HG03558 (cell line): Measurements from ENCODE around the gene BAZ2B.
A peak's percentile ranks its signal among the peaks of the same experiment; 100 is the strongest.
"Not testable (repeated sequence)": the region's sequence is repeated elsewhere in the genome, so short reads cannot be mapped to it uniquely, and the experiment has no call there.

Source experiments
- ATAC-seq: cut with Tn5 transposase; IDR thresholded peaks from one replicate; pipeline ENCODE4 v1.9.1; 2021; ENCODE audit warnings: moderate number of reproducible peaks; ENCODE audit not compliant: unreplicated experiment; ENCODE audit errors: extremely low read depth

BAZ2B gene

DNA sequence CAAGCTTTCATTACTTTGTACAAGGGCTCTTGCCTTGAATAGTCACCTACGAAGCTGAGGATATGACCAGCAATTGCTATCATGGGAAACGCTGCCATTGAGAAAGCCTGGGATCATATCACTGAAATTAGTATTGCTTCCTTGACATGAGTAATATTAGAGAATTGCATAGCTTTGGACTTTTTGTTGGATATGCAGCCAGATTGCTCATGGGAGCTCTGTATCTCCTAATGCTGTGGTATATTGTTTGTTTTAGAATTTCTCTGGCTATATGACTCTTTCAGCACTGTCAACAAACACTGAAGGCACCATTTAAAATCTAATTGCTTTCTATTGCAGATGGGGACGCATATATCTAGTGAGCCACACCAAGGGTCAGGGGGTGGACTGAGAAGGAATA, 249.8 kb downstream of the BAZ2B start:
- ATAC-seq: no peak

DNA sequence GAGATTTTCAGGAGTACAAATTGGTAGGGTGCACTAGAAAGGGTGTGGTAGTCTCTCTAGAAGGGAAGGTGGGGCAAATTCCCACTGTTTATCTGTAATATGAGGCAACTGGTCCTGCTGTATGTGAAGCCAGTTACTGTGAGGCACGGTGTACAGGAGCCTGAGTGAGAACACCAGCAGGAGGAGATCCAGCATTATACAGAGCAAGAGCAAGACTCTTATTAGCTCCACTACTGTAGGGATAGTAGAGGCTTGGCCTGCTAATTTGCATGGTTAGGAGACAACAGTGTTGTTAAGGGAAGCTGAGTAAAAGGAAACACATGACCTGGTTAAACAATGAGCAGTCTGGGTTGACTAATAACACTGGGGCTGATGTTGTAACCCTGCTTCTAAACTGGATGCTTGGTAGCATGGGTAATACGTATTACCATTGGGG, 253.5 kb downstream of the BAZ2B start:
- no peak for ATAC-seq

DNA sequence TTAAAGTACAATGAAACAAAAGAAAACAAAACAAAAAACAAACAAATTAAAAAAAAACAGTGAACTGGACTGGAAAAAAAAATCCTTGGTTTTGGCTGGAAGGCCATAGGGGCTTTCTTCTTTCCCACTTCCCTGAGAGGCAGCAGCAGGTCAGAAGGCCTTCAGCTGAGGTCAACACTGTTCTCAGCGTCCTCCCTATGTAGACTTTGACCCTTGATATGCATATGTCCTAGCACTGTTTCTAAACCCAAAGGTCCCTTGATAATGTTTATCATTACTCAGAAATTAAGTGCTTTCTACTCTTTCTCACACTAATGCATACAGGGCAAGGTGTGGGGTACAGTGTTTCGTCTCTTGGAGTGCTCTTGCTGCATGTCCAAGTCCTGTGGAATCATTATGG, 254.3 kb downstream of the BAZ2B start:
- ATAC-seq: no peak

DNA sequence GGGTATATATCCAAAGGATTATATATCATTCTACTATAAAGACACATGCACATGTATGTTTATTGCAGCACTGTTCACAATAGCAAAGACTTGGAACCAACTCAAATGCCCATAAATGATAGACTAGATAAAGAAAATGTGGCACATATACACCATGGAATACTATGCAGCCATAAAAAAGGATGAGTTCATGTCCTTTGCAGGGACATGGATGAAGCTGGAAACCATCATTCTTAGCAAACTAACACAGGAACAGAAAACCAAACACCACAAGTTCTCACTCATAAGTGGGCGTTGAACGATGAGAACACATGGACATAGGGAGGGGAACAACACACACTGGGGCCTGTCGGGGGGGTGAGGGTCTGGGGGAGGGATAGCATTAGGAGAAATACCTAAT, 254.7 kb downstream of the BAZ2B start:
- not testable (repeated sequence) for ATAC-seq

- ATAC-seq: no peak
Measured at GRCh38 chr2:159356053-159356554, 260.2 kb downstream of the BAZ2B start.

DNA sequence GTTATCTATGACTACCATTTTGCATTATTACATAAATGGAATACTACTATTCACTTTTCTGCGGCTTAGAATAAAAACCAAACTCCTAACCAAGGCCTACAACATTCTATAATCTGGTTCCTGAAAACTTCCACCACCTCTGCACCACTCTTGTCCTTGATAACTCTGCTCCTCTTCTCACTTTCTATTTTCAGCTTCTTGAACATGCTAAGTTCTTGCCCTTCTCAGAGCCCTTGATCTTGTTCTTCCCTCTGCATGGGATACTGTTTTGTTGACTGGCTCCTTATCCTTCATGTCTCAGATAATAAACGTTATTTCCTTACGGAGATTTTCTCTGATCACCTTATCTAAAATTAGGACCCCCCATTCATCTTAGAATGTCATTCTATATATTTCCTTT, 264.4 kb downstream of the BAZ2B start:
- no peak for ATAC-seq

DNA sequence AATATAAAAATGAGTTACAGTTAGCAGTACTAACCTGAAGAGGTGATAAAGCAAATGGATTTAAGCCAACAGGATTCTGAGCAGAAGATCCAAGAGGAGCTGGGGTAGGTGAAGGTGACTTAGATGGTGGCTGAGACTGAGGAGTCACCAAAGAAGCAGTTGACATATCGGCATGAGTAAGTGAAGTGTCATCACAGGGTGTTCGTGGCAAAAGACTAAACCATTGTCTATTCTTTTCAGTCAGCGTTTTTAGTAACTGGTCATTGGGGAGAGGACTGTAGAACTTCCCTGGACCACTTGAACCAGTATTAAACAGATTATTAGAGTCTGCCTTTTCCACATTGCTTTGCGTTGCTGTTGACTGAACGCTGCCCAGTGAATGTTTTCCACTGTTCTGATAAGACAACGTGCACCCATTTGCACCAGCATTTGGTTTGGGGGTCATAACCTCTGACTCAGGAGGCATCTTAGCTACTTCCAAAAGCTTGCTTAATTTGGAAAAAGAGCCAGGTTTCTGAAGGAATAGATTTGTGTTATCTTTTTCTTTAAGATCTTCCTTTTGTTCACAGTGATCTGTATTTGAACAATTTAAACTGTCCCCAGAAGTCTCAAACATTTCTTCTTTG, 266.6 kb downstream of the BAZ2B start:
- ATAC-seq: no peak

DNA sequence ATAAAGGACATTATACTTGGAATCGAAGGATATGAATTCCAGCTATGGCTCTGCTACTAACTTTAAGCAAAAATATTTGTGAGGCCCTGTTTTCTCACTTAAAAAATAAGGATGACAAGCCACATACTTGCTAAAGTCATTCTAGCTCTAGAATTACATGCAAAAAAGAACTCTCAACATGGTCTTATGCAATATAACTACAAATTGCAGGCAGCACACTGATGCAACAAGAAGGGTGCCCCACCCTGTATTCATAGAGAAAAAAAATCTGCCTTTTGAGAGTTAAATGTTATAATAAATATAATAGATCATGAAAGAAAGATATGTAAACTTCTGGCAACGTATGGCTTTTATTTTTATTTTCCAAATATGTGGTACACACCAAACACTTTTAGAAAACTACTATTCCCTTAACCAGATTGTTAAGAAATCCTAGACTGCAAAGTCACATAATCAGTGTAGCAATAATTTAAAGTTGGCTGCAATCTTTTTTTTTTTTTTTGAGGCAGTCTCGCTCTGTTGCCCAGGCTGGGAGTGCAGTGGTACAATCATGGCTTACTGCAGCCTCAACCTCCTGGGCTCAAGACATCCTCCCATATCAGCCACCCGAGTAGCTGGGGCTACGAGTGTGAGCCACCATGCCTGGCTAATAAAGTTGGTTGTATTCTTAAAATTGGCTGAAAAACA, 289.6 kb downstream of the BAZ2B start:
- ATAC-seq: no peak

DNA sequence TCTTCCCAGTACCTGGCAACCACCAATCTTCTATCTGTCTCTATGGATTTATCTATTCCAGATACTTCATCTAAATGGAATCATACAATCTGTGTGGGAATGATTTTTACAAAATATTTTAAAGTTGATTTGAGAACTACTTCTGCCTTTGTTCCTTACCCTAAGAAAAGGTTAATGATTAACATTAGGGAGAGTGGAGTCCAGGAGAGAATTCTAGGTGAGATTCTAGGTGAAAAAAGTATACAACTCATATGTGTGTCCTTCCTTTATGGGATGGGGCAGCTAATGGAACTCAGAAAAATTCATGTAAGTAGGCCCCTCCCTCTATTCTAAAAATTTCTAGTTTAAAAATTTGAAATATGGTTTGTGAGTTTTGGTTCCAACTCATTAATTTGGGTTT, 293.9 kb downstream of the BAZ2B start:
- ATAC-seq: no peak

DNA sequence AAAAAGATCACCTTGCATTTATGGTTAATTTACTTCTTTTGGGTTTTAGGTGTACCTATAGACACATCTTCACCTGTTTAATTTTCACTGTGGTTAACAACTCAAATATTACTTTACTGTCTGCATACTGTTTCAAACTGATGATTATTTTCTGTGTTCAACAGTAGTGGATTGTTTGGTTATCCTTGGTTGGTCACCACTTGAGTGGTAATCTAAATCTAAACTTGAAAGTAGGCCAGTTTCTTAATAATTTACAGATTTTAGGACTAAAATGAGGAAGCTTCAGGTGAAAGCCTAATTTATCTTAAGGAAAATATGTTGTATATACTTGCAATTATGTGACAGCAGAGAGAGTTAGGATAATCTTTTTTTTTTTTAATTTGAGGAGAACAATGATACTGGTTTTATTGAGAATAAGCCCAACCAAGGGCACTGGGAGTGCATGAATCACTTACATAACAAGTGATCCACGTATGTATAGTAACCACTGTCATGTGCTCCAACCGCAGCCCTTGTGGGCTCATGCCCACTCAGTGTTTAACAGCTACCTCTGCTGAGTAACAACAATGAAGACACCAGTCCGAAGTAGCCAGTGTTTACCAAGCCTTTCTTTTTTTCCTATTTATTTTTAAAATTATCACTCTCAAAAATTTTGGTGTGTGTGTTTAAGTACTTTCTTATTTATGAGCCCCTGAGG, 298.8 kb downstream of the BAZ2B start:
- no peak for ATAC-seq

DNA sequence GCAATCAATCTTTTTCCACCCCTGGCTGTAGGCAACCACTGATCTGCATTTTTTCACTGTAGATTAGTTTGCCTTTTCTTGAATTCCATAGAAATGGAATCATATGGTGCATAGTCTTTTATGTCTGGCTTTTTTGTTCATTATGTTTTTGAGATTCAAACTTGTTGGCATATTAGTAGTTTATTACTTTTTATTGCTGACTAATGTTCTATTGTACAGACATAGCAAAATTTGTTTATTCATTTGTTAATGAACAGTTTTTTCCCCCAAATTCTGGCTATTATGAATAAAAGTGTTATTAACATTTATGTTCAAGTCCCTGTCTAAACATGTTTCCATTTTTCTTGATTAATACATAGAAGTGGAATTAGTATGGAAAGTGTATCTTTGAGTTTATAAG, 308.4 kb downstream of the BAZ2B start:
- no peak for ATAC-seq

DNA sequence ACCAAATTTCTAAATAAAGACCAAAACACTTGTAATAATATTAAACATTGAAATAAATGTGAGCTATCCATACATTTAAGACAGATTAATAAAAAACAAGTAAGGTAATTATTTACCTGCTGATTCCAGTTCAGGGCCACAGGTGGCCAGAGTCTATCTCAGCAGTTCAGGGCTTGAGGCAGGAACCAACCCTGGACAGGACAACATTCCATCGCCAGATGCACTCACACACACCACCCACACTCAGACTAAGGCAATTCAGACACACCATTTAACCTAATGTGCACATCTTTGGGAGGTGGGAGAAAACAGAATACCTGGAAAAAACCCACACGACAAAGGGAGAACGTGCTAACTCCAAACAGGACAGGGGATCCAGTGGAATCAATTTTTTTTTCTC, 315.8 kb downstream of the BAZ2B start:
- ATAC-seq: no peak

DNA sequence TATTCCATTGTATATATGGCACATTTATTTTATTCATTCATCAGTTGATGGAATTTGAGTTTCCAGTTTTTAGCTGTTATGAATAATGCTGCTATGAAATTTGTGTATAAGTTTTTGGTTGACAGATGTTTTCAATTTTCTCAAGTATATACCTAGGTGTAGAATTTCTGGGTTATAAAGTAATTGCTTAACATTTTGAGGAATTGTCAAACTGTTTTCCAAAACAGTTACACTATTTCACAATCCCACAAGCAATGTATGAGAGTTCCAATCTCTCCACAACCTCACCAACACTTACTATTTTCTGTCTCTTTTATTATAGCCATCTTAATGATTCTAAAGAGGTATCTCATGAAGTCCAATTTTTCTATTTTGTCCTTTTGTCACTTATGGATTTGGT, 317.4 kb downstream of the BAZ2B start:
- no peak for ATAC-seq

GRCh38 chr2:159297042-159297707, 319.2 kb downstream of the BAZ2B start:
- ATAC-seq: no peak

DNA sequence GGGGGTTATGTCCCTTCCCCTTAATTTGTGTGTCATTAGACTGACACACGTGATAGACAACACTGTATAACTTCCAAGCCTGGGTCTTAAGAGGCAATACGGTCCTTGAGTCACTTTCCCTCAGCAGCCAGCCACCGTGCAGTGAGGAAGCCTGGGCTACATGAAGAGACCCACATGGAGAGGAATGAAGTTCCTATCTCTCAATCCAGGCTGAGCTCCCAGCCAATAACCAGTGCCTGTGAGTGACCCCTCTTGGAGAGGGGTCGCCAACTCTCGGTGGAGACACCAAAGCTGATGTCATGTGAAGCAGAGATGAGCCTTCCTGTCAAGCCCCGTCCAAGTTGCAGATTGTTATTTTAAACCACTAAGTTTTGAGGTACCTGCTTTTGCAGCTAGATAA, 324.2 kb downstream of the BAZ2B start:
- ATAC-seq: no peak

- no peak for ATAC-seq
Measured at GRCh38 chr2:159290289-159290907, 325.9 kb downstream of the BAZ2B start.

DNA sequence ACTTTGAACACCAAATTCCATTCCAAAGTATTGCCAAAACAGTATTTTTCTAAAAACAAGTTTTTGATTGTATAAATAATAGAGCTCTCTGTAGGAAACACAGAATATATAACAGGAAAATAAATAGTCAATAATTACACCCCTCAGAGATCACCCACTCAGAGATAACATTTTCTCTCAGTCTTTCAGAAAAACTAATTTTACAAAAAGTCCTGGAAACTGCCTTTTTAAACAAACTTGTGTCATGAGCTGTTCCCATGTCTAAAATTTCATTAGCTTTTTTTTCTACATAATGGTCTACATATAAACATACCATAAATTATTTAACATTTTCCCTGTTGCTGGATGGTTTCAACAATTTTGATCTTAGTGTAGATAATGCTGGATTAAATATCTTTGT, 328.6 kb downstream of the BAZ2B start:
- no peak for ATAC-seq

GRCh38 chr2:159286709-159287441, 329.5 kb downstream of the BAZ2B start:
- ATAC-seq: peak; percentile 59

DNA sequence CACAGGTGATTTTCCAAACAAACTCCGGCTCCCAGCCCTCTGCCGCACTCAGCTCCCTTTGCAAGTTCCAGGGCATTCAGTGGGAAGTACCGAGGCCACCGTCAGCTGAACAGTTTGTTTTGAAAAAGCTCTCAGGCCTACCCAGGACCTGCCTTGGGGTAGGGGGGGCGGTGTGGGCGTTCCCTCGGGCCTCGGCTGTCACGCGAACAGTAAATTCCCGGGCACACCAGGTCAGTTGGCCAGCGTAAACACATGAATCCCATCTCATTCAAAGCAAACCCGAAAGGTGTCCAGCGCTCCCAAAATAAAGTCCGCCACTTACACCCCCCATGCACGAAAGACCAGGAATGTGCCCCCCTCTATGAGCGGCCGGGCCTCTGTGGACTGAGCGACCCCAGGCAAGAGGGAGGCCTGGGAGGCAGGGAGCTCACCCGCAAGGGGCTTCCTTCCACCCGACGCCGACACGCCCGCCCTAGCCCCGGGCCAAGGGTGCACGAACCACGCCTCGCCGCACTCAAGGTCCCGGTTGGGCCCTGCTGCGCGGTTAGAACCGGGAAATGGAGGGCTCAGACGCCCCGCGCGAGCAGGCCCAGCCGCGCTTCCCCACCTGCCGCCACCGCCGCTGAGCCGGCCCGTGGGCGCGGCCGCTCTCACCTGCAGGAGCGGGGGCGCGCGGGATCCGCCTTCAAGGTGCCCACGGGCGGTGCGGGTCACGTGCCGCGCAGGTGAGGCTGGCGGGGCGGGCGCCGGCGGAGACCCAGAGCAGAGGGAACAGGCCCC, 330.2 kb downstream of the BAZ2B start, which contains the start of gene WDSUB1:
WDSUB1 (minus strand) TSS at position 775 of the 780 bp plus-strand sequence. CDS start 3,634 bp downstream, outside the sequence.
- peak; percentile 15 for ATAC-seq
